ENCODE measurements around the gene STAB2.

The STAB2 gene

GRCh38 chr12:103769240-103769945 lies 182.3 kb downstream of the STAB2 start:
- no peak for TF ChIP-seq CTCF (conservative IDR thresholded peaks at IDR 0.05; ENCODE audit: low read length)
- no peak for DNase-seq (ENCODE audit: low read depth)
- H3K4me3 ChIP-seq (ENCODE audit: low read length): no peak overlapping the region

GRCh38 chr12:103771466-103771865 lies 184.4 kb downstream of the STAB2 start:
- peak; percentile 78 for TF ChIP-seq CTCF (conservative IDR thresholded peaks at IDR 0.05; ENCODE audit: low read length)
- DNase-seq (ENCODE audit: low read depth): peak; percentile 51
- H3K4me3 ChIP-seq (ENCODE audit: low read length): no peak overlapping the region

- no peak overlapping the region for H3K4me3 ChIP-seq (ENCODE audit: low read length)
- no peak for DNase-seq (ENCODE audit: low read depth)
- TF ChIP-seq CTCF (conservative IDR thresholded peaks at IDR 0.05; ENCODE audit: low read length): no peak
These were observed 185.5 kb downstream of the STAB2 start for GRCh38 chr12:103772367-103773108.

- no peak for TF ChIP-seq CTCF (conservative IDR thresholded peaks at IDR 0.05; ENCODE audit: low read length)
- no peak overlapping the region for H3K4me3 ChIP-seq (ENCODE audit: low read length)
- DNase-seq (ENCODE audit: low read depth): no peak
These were observed 186.2 kb downstream of the STAB2 start for GRCh38 chr12:103773109-103773910.

GRCh38 chr12:103774977-103775560 lies 188.0 kb downstream of the STAB2 start:
- no peak overlapping the region for H3K4me3 ChIP-seq (ENCODE audit: low read length)
- DNase-seq (ENCODE audit: low read depth): no peak
- no peak for TF ChIP-seq CTCF (conservative IDR thresholded peaks at IDR 0.05; ENCODE audit: low read length)

- no peak for DNase-seq (ENCODE audit: low read depth)
- no peak overlapping the region for H3K4me3 ChIP-seq (ENCODE audit: low read length)
- no peak for TF ChIP-seq CTCF (conservative IDR thresholded peaks at IDR 0.05; ENCODE audit: low read length)
These were observed 191.7 kb downstream of the STAB2 start for GRCh38 chr12:103778781-103779180.
